22Rv1 (cell line): ENCODE data around the gene C4orf36.

Experiments used
- H3K27ac ChIP-seq: fragments of 450-650 bp; 2 replicates; pipeline ENCODE4 v1.5.1; 2017
- ZFX ChIP-seq: fragments of 450-650 bp; IDR thresholded peaks from 2 replicates; pipeline ENCODE4 v1.6.1; 2017; ENCODE audit warnings: antibody characterized with exemption, borderline replicate concordance
- TF ChIP-seq, protein P1 (sequence below): fragments of 450-650 bp; IDR thresholded peaks from 2 replicates; pipeline ENCODE4 v1.5.1; 2017; ENCODE audit warnings: mild to moderate bottlenecking

C4orf36 gene

GRCh38 chr4:86872135-86872534 lies 20.1 kb downstream of the C4orf36 start:
- TF ChIP-seq, protein P1, sequence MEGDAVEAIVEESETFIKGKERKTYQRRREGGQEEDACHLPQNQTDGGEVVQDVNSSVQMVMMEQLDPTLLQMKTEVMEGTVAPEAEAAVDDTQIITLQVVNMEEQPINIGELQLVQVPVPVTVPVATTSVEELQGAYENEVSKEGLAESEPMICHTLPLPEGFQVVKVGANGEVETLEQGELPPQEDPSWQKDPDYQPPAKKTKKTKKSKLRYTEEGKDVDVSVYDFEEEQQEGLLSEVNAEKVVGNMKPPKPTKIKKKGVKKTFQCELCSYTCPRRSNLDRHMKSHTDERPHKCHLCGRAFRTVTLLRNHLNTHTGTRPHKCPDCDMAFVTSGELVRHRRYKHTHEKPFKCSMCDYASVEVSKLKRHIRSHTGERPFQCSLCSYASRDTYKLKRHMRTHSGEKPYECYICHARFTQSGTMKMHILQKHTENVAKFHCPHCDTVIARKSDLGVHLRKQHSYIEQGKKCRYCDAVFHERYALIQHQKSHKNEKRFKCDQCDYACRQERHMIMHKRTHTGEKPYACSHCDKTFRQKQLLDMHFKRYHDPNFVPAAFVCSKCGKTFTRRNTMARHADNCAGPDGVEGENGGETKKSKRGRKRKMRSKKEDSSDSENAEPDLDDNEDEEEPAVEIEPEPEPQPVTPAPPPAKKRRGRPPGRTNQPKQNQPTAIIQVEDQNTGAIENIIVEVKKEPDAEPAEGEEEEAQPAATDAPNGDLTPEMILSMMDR: no peak
- TF ChIP-seq ZFX: no peak
- no peak overlapping the region for H3K27ac ChIP-seq

- TF ChIP-seq, protein P1: no peak
- H3K27ac ChIP-seq: no peak overlapping the region
Observed at GRCh38 chr4:86870442-86871069, 21.7 kb downstream of the C4orf36 start.

DNA sequence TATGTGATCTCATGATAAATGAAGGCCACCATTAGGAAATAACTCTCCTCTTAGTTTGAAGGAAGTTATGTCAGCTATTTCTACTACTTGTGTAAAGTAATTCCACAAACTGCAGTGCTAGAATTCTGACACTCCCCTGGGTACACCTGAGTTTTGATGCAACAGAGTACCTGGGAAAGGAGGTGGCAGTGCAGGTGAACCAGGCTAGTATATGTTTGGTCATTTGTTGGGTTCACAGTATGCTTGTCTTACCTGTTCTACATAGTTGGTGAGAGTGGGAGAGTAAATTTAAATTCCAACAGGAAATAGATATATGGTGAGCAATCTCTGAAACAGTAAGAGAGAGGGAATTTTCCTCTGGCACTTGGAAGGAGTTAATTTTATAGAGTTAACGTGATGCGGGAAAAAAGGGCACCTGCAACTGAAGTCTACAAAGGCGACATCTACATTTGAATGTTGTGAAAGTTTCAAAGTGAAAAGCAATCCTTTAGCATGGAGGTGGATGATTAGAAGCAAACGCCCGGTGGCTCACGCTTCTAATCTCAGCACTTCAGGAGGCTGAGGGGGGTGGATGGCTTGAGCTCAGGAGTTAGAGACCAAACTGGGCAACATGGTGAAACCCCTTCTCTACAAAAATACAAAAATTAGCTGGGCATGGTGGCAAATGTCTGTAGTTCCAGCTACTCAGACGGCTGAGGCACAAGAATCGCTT lies 34.7 kb downstream of the C4orf36 start:
- no peak for TF ChIP-seq ZFX
- TF ChIP-seq, protein P1: no peak
- peak overlapping the region; percentile 78 for H3K27ac ChIP-seq

DNA sequence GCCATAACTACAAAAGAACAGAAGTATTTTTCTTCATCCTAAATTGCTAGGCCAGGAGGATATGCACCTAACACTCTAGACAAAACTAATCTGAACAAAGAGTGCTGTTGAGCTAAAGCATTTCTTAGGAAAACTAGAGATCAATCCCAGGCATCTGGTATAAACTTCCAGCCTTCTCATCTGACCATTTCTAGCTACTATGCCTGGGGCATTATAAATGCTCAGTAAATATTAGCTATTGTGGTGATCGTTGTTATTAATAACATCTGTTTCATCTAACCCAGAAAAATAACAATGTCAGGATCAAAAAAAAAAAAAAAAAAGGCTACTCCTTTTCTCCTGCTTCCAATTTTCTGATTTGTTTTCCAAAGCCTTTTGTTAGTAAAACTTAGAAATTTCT lies 35.3 kb downstream of the C4orf36 start:
- TF ChIP-seq, protein P1: no peak
- TF ChIP-seq ZFX: no peak
- H3K27ac ChIP-seq: peak overlapping the region; percentile 78

DNA sequence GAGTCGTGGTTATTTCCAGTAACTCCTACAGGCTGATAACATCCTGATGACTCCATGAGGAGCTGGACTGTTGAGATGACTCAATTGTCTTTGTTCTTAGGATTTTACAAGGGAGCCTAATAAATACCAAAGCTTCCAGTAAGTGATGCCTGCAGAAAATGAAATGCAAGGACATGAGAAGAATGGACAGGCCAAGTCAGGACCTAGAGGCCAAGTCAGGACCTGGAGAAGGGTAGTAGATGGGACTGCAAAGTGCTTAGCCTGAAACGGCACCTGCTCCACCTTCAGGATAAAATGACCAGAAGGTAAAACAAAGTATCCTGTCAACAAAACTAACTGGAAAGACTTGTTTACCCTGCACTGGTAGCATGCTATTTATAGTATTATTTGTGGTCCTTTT lies 36.6 kb downstream of the C4orf36 start:
- TF ChIP-seq ZFX: no peak
- TF ChIP-seq, protein P1: peak; percentile 50
- peak overlapping the region; percentile 78 for H3K27ac ChIP-seq

GRCh38 chr4:86853209-86853608 lies 39.0 kb downstream of the C4orf36 start:
- no peak overlapping the region for H3K27ac ChIP-seq
- TF ChIP-seq, protein P1: no peak
- TF ChIP-seq ZFX: no peak
